Effector memory CD8-positive, alpha-beta T cell (primary cell): ENCODE results near the gene CDH4.

Experiments used
- ATAC-seq: fragments of 150-1000 bp; cut with Tn5 transposase; replicated peaks from 2 replicates; pipeline ENCODE4 v1.10.0; 2021; ENCODE audit warnings: mild to moderate bottlenecking, moderate library complexity
- DNase-seq, 3 experiments: peaks; one replicate each; pipeline ENCODE4 v3.0.0; 2021
- H3K27ac Mint-ChIP-seq, 2 donors: one replicate each; pipeline ENCODE4 v1.8.0; 2022; ENCODE audit warnings: mild to moderate bottlenecking in 2 of 2, mixed read lengths in 2 of 2, moderate library complexity in 2 of 2
- H3K27me3 Mint-ChIP-seq, 2 donors: one replicate each; pipeline ENCODE4 v1.8.0; 2022; ENCODE audit warnings: mixed read lengths in 2 of 2
- H3K36me3 Mint-ChIP-seq: one replicate; pipeline ENCODE4 v1.8.0; 2022; ENCODE audit warnings: mild to moderate bottlenecking, moderate library complexity, mixed read lengths; ENCODE audit not compliant: insufficient read depth
- H3K4me1 Mint-ChIP-seq, 2 donors: one replicate each; pipeline ENCODE4 v1.8.0; 2022; ENCODE audit warnings: low read depth in 2 of 2, mixed read lengths in 2 of 2
- H3K4me3 Mint-ChIP-seq, 2 donors: one replicate each; pipeline ENCODE4 v1.8.0; 2022; ENCODE audit warnings: mild to moderate bottlenecking in 2 of 2, mixed read lengths in 2 of 2, moderate library complexity in 2 of 2
- H3K9me3 Mint-ChIP-seq, 2 donors: one replicate each; pipeline ENCODE4 v1.8.0; 2022; ENCODE audit warnings: mixed read lengths in 2 of 2

The CDH4 gene

GRCh38 chr20:61839223-61839911, 587.3 kb downstream of the CDH4 start:
- Mint-ChIP-seq H3K4me1 (no peaks in the 10 kb centered on the region), H3K36me3 (no peaks in the 10 kb centered on the region)
- no peak for ATAC-seq

GRCh38 chr20:61839912-61840778, 588.1 kb downstream of the CDH4 start:
- DNase-seq (no peak), ATAC-seq (no peak)
- no peaks in the 10 kb centered on the region for H3K9me3 Mint-ChIP-seq
- H3K27ac Mint-ChIP-seq: no peak overlapping the region
- no peaks in the 10 kb centered on the region for H3K36me3 Mint-ChIP-seq
- H3K4me1 Mint-ChIP-seq: no peaks in the 10 kb centered on the region
- no peak overlapping the region for H3K4me3 Mint-ChIP-seq
- peaks cover 4 to 7% of the 10 kb centered on the region in 2 donors for H3K27me3 Mint-ChIP-seq

More at GRCh38 chr20:61839223-61839911, 587.3 kb downstream of the CDH4 start:
- Mint-ChIP-seq H3K27me3 (peaks cover under 1 to 4% of the 10 kb centered on the region in 2 donors), H3K9me3 (no peaks in the 10 kb centered on the region), H3K27ac (no peak overlapping the region), H3K4me3 (no peak overlapping the region)
- DNase-seq: no peak

GRCh38 chr20:61840779-61841455, 588.9 kb downstream of the CDH4 start:
- no peak overlapping the region for H3K27ac Mint-ChIP-seq
- no peaks in the 10 kb centered on the region for H3K36me3 Mint-ChIP-seq
- no peaks in the 10 kb centered on the region for H3K4me1 Mint-ChIP-seq
- H3K27me3 Mint-ChIP-seq: peaks cover 4 to 7% of the 10 kb centered on the region in 2 donors
- no peak for DNase-seq
- no peak overlapping the region for H3K4me3 Mint-ChIP-seq
- ATAC-seq: no peak
- H3K9me3 Mint-ChIP-seq: no peaks in the 10 kb centered on the region

- DNase-seq (no peak), ATAC-seq (no peak)
- Mint-ChIP-seq H3K27ac (no peak overlapping the region), H3K27me3 (peaks cover 7 to 10% of the 10 kb centered on the region in 2 donors), H3K4me3 (no peak overlapping the region), H3K4me1 (no peaks in the 10 kb centered on the region), H3K9me3 (no peaks in the 10 kb centered on the region), H3K36me3 (no peaks in the 10 kb centered on the region)
Observed at GRCh38 chr20:61841551-61841950, 589.5 kb downstream of the CDH4 start.

GRCh38 chr20:61841966-61842365, 589.9 kb downstream of the CDH4 start:
- peaks cover 7 to 12% of the 10 kb centered on the region in 2 donors for H3K27me3 Mint-ChIP-seq
- no peak for ATAC-seq
- no peak for DNase-seq
- H3K36me3 Mint-ChIP-seq: no peaks in the 10 kb centered on the region
- H3K27ac Mint-ChIP-seq: no peak overlapping the region
- no peaks in the 10 kb centered on the region for H3K9me3 Mint-ChIP-seq
- no peaks in the 10 kb centered on the region for H3K4me1 Mint-ChIP-seq
- no peak overlapping the region for H3K4me3 Mint-ChIP-seq

- Mint-ChIP-seq H3K4me1 (no peaks in the 10 kb centered on the region), H3K36me3 (no peaks in the 10 kb centered on the region), H3K4me3 (no peak overlapping the region), H3K27me3 (peaks cover 7 to 18% of the 10 kb centered on the region in 2 donors), H3K9me3 (peaks cover 0 to 1% of the 10 kb centered on the region in 2 donors), H3K27ac (no peak overlapping the region)
- no peak for ATAC-seq
- no peak for DNase-seq
Observed at GRCh38 chr20:61844621-61845020, 592.6 kb downstream of the CDH4 start.

- H3K27ac Mint-ChIP-seq: no peak overlapping the region
- peaks cover 0 to 1% of the 10 kb centered on the region in 2 donors for H3K9me3 Mint-ChIP-seq
- ATAC-seq (no peak), DNase-seq (no peak)
- H3K36me3 Mint-ChIP-seq: no peaks in the 10 kb centered on the region
- no peak overlapping the region for H3K4me3 Mint-ChIP-seq
- no peaks in the 10 kb centered on the region for H3K4me1 Mint-ChIP-seq
- H3K27me3 Mint-ChIP-seq: peaks cover 11 to 18% of the 10 kb centered on the region in 2 donors
Observed at GRCh38 chr20:61845233-61845671, 593.2 kb downstream of the CDH4 start.

GRCh38 chr20:61846074-61846473, 594.0 kb downstream of the CDH4 start:
- Mint-ChIP-seq H3K4me3 (no peak overlapping the region), H3K36me3 (no peaks in the 10 kb centered on the region), H3K9me3 (peaks cover 0 to 1% of the 10 kb centered on the region in 2 donors), H3K27me3 (peaks cover 18% of the 10 kb centered on the region in 2 donors), H3K4me1 (no peaks in the 10 kb centered on the region), H3K27ac (no peak overlapping the region)
- no peak for DNase-seq
- no peak for ATAC-seq

- H3K36me3 Mint-ChIP-seq: no peaks in the 10 kb centered on the region
- H3K27ac Mint-ChIP-seq: no peak overlapping the region
- DNase-seq (no peak), ATAC-seq (no peak)
- no peak overlapping the region for H3K4me3 Mint-ChIP-seq
- H3K4me1 Mint-ChIP-seq: no peaks in the 10 kb centered on the region
- H3K27me3 Mint-ChIP-seq: peaks cover 18 to 25% of the 10 kb centered on the region in 2 donors
- H3K9me3 Mint-ChIP-seq: peaks cover 0 to 1% of the 10 kb centered on the region in 2 donors
Observed at GRCh38 chr20:61846741-61847419, 594.8 kb downstream of the CDH4 start.

- no peak overlapping the region for H3K4me3 Mint-ChIP-seq
- no peak overlapping the region for H3K27ac Mint-ChIP-seq
- no peaks in the 10 kb centered on the region for H3K4me1 Mint-ChIP-seq
- ATAC-seq (no peak), DNase-seq (no peak)
- peaks cover 18 to 30% of the 10 kb centered on the region in 2 donors for H3K27me3 Mint-ChIP-seq
- H3K36me3 Mint-ChIP-seq: no peaks in the 10 kb centered on the region
- H3K9me3 Mint-ChIP-seq: peaks cover 0 to 1% of the 10 kb centered on the region in 2 donors
Observed at GRCh38 chr20:61847420-61847748, 595.3 kb downstream of the CDH4 start.

- no peaks in the 10 kb centered on the region for H3K4me1 Mint-ChIP-seq
- peaks cover 18 to 33% of the 10 kb centered on the region in 2 donors for H3K27me3 Mint-ChIP-seq
- H3K4me3 Mint-ChIP-seq: no peak overlapping the region
- H3K36me3 Mint-ChIP-seq: no peaks in the 10 kb centered on the region
- peaks cover 0 to 1% of the 10 kb centered on the region in 2 donors for H3K9me3 Mint-ChIP-seq
- ATAC-seq (no peak), DNase-seq (no peak)
- no peak overlapping the region for H3K27ac Mint-ChIP-seq
Observed at GRCh38 chr20:61847986-61848385, 595.9 kb downstream of the CDH4 start.

- Mint-ChIP-seq H3K36me3 (no peaks in the 10 kb centered on the region), H3K4me3 (no peak overlapping the region), H3K9me3 (peaks cover 0 to 1% of the 10 kb centered on the region in 2 donors), H3K27ac (no peak overlapping the region), H3K27me3 (peaks cover 17 to 33% of the 10 kb centered on the region in 2 donors), H3K4me1 (no peaks in the 10 kb centered on the region)
- ATAC-seq: no peak
- no peak for DNase-seq
Observed at GRCh38 chr20:61848851-61849250, 596.8 kb downstream of the CDH4 start.

- no peaks in the 10 kb centered on the region for H3K4me1 Mint-ChIP-seq
Observed at GRCh38 chr20:61849376-61849775, 597.3 kb downstream of the CDH4 start.

More at GRCh38 chr20:61849376-61849775, 597.3 kb downstream of the CDH4 start:
- H3K4me3 Mint-ChIP-seq: no peak overlapping the region
- DNase-seq: no peak
- H3K36me3 Mint-ChIP-seq: no peaks in the 10 kb centered on the region
- no peak overlapping the region for H3K27ac Mint-ChIP-seq
- H3K9me3 Mint-ChIP-seq: peaks cover 0 to 1% of the 10 kb centered on the region in 2 donors
- ATAC-seq: no peak
- H3K27me3 Mint-ChIP-seq: peaks cover 14 to 32% of the 10 kb centered on the region in 2 donors
